K562 (cell line): ENCODE measurements around the gene TOMM70. TPM values are rescaled to one million over a fixed set of nuclear protein-coding genes. Genes with fewer than 3 reads are reported as not detected.

Experiments used
- ATAC-seq: fragments of 200-7000 bp; cut with Tn5 transposase; 3 replicates; pipeline ENCODE4 v1.9.1; 2020; ENCODE audit warnings: moderate library complexity
- BruUV-seq: library from RNA; stranded (reverse); fragments of 400-500 nt; replicated peaks from 2 replicates; lab custom pipeline; 2021; lab: Mats Ljungman, UMichigan
- CTCF ChIA-PET: fragments of 300-600 bp; formaldehyde crosslinking; extraction: SDS; loops from one replicate; lab custom pipeline; 2021; ENCODE audit warnings: low intra/inter-chr PET ratio; lab: Yijun Ruan, JAX
- POLR2A ChIA-PET: fragments of 300-600, 350-650 bp; sonication (Branson Sonifier 250); formaldehyde crosslinking; extraction: SDS; loops from one replicate; lab custom pipeline; 2021; ENCODE audit warnings: antibody characterized with exemption, inconsistent platforms; lab: Yijun Ruan, JAX
- DNase-seq, 4 experiments: peaks; one replicate each; pipeline versions ENCODE4 v3.0.0 to v3.0.0-alpha.2; 2011 to 2018; ENCODE audit warnings: low spot score in 3 of 4, mixed read lengths in 3 of 4; ENCODE audit errors: extremely low read depth in 1 of 4
- FAIRE-seq: peaks from 2 replicates; lab custom pipeline; 2011; peaks lifted over from hg19 to GRCh38; lab: Jason Lieb, UNC
- H2AFZ ChIP-seq: 2 replicates; pipeline ENCODE4 v1.6.0; 2011; ENCODE audit warnings: low read depth, low read length, control low read depth, inconsistent platforms
- H3K27ac ChIP-seq: fragments of 200-600 bp; 3 replicates; pipeline ENCODE4 v1.8.0; 2011; ENCODE audit warnings: low read depth, mild to moderate bottlenecking, control low read depth, inconsistent platforms, low read length, moderate library complexity, mixed read lengths; ENCODE audit errors: extremely low read depth
- H3K27me3 ChIP-seq, 2 experiments: fragments of 300-600 bp in 1 of 2; 2 replicates in 1 of 2; 3 replicates in 1 of 2; pipeline versions ENCODE4 v1.6.0 to v1.8.0; 2011; ENCODE audit warnings: inconsistent platforms in 2 of 2, low read length in 2 of 2, mild to moderate bottlenecking in 1 of 2, mixed read lengths in 1 of 2, moderate library complexity in 1 of 2; ENCODE audit not compliant: control insufficient read depth in 2 of 2, insufficient read depth in 2 of 2
- H3K36me3 ChIP-seq: fragments of 300-600 bp; 3 replicates; pipeline ENCODE4 v1.8.0; 2011; ENCODE audit warnings: mild to moderate bottlenecking, low read length, inconsistent platforms; ENCODE audit not compliant: control insufficient read depth, insufficient read depth
- H3K4me1 ChIP-seq, 2 experiments: fragments of 200-600 bp in 1 of 2; replicated peaks in 1 of 2; 2 replicates in 1 of 2; 3 replicates in 1 of 2; pipeline versions ENCODE4 v1.5.1 to v1.8.0; 2011; ENCODE audit warnings: inconsistent platforms in 2 of 2, low read length in 2 of 2, mild to moderate bottlenecking in 1 of 2, mixed read lengths in 1 of 2, moderate library complexity in 1 of 2; ENCODE audit not compliant: control insufficient read depth in 2 of 2, insufficient read depth in 2 of 2
- H3K4me2 ChIP-seq: 2 replicates; pipeline ENCODE4 v1.6.1; 2011; ENCODE audit warnings: low read length, control low read depth, inconsistent platforms, mixed read lengths; ENCODE audit not compliant: insufficient read depth
- H3K4me3 ChIP-seq: fragments of 200-600 bp; sonication (generic), shearing (Covaris generic); 2 replicates; pipeline ENCODE4 v1.5.1; 2016; ENCODE audit warnings: control low read depth, inconsistent platforms
- H3K79me2 ChIP-seq: fragments of 200-600 bp; 3 replicates; pipeline ENCODE4 v1.8.0; 2011; ENCODE audit warnings: low read length, inconsistent platforms; ENCODE audit not compliant: control insufficient read depth, insufficient read depth
- H3K9ac ChIP-seq, 2 experiments: 2 replicates each; pipeline versions ENCODE4 v1.6.0 to v1.6.1; 2011; ENCODE audit warnings: low read depth in 2 of 2, low read length in 2 of 2, control low read depth in 1 of 2, inconsistent platforms in 1 of 2, mild to moderate bottlenecking in 1 of 2, mixed read lengths in 1 of 2; ENCODE audit not compliant: insufficient read depth in 1 of 2
- H3K9me1 ChIP-seq: one replicate; pipeline ENCODE4 v1.6.0; 2011; ENCODE audit warnings: inconsistent platforms, mild to moderate bottlenecking, low read length, moderate library complexity; ENCODE audit not compliant: control insufficient read depth, insufficient read depth
- H3K9me3 ChIP-seq: replicated peaks from 2 replicates; pipeline ENCODE4 v1.5.1; 2011; ENCODE audit warnings: low read depth, low read length, inconsistent platforms; ENCODE audit not compliant: control insufficient read depth, insufficient read depth
- H4K20me1 ChIP-seq: replicated peaks from 2 replicates; pipeline ENCODE4 v1.6.1; 2011; ENCODE audit warnings: low read length, inconsistent platforms, mixed read lengths; ENCODE audit not compliant: control insufficient read depth, insufficient read depth
- BRCA1 ChIP-seq, 2 experiments: fragments of 450-650 bp in 1 of 2; sonication (generic) in 1 of 2; formaldehyde crosslinking in 1 of 2; IDR thresholded peaks; 2 replicates each; pipeline versions ENCODE4 v1.5.0 to v1.6.1; 2017 to 2020; ENCODE audit warnings: mild to moderate bottlenecking in 1 of 2, missing genetic modification reagents in 1 of 2
- CHD1 ChIP-seq: fragments of 200-600 bp; sonication (generic); IDR thresholded peaks from one replicate; pipeline ENCODE4 v1.6.1; 2012; ENCODE audit warnings: mild to moderate bottlenecking, moderate library complexity, low read length, inconsistent platforms
- FOXJ2 ChIP-seq: fragments of 200-800 bp; sonication (Bioruptor generic); IDR thresholded peaks from 2 replicates; pipeline ENCODE4 v1.6.1; 2016; ENCODE audit warnings: missing genetic modification characterization, missing compliant biosample characterization
- GABPB1 ChIP-seq: sonication (generic); formaldehyde crosslinking; IDR thresholded peaks from 2 replicates; pipeline ENCODE4 v1.8.0; 2022; ENCODE audit warnings: mild to moderate bottlenecking, missing genetic modification reagents
- KLF6 ChIP-seq: fragments of 250-450 bp; sonication (Bioruptor Pico); IDR thresholded peaks from 2 replicates; pipeline ENCODE4 v1.4.0; 2020; ENCODE audit warnings: mild to moderate bottlenecking, moderate library complexity, borderline replicate concordance
- MEF2A ChIP-seq: IDR thresholded peaks from 2 replicates; pipeline ENCODE4 v1.6.1; 2011; ENCODE audit warnings: low read depth, mild to moderate bottlenecking, low read length, moderate library complexity; ENCODE audit not compliant: control insufficient read depth
- NCOA6 ChIP-seq: fragments of 450-650 bp; IDR thresholded peaks from 2 replicates; pipeline ENCODE4 v1.6.1; 2017; ENCODE audit warnings: mild to moderate bottlenecking
- SETDB1 ChIP-seq: IDR thresholded peaks from one replicate; pipeline ENCODE4 v1.6.1; 2012; ENCODE audit warnings: low read length, control low read depth, inconsistent platforms
- SMARCB1 ChIP-seq: IDR thresholded peaks from 2 replicates; pipeline ENCODE4 v1.6.1; 2011; ENCODE audit warnings: improper control_type of control experiment, low read depth; ENCODE audit not compliant: insufficient read length
- ZNF217 ChIP-seq: sonication (generic); formaldehyde crosslinking; IDR thresholded peaks from 2 replicates; pipeline ENCODE4 v1.8.0; 2022; ENCODE audit warnings: mild to moderate bottlenecking, missing genetic modification reagents
- ZNF24 ChIP-seq: fragments of 450-650 bp; IDR thresholded peaks from 2 replicates; pipeline ENCODE4 v1.6.1; 2016
- ZNF696 ChIP-seq: fragments of 250-450 bp; sonication (Bioruptor Pico); conservative IDR thresholded peaks from 2 replicates; pipeline ENCODE4 v1.4.0; 2020; ENCODE audit warnings: mild to moderate bottlenecking, moderate library complexity
- ZSCAN32 ChIP-seq: fragments of 450-650 bp; formaldehyde crosslinking; IDR thresholded peaks from 2 replicates; pipeline ENCODE4 v1.4.0; 2020; ENCODE audit warnings: mild to moderate bottlenecking, moderate library complexity
- WGBS: fragments of 100-300 bp; shearing (Covaris generic); methylation state at CpG from one replicate; pipeline ENCODE4 v1.1.6; 2016; ENCODE audit warnings: low coverage, mixed read lengths; ENCODE audit not compliant: insufficient coverage; ENCODE audit errors: missing lambda C conversion rate; 5-methylcytosine and 5-hydroxymethylcytosine counted together
- in situ Hi-C: fragments of 300-500 bp; cut with MboI; formaldehyde crosslinking; loops from 4 replicates; pipeline ENCODE4 v1.15.0; 2018; ENCODE audit warnings: inconsistent platforms, mixed read lengths
- intact Hi-C: fragments of 100-400 bp; cut with micrococcal nuclease; formaldehyde crosslinking; loops from 2 replicates; pipeline ENCODE4 v1.14.2; 2022
- polyA plus RNA-seq, 8 experiments: library from polyadenylated mRNA; depleted of rRNA in 4 of 8; stranded (reverse) in 5 of 8; unstranded in 3 of 8; fragments of >200 nt; fragmentation: Nextera tagmentation in 2 of 8; fragmentation: Illumina TruSeq in 1 of 8; extraction: Ambion mirVana in 2 of 8; extraction: Trizol in 1 of 8; gene quantifications; 2 replicates each; pipeline versions ENCODE4 v1.2.1 to v1.2.3, GENCODE V29; 2011 to 2014; ENCODE audit warnings: inconsistent platforms in 1 of 8, missing spikeins in 1 of 8
- total RNA-seq, 7 experiments: library from RNA; depleted of rRNA in 6 of 7; stranded (reverse); fragments of >200 nt in 6 of 7; fragmentation: Illumina TruSeq in 2 of 7; extraction: Trizol in 2 of 7; gene quantifications; 2 replicates each; pipeline versions ENCODE4 v1.2.1 to v1.2.3, GENCODE V29; 2011 to 2021; ENCODE audit warnings: low replicate concordance in 1 of 7
- TF ChIP-seq, protein P1 (sequence below): fragments of 250-450 bp; sonication (Bioruptor Pico); IDR thresholded peaks from 2 replicates; pipeline ENCODE4 v1.4.0; 2020; ENCODE audit warnings: mild to moderate bottlenecking, moderate library complexity
- TF ChIP-seq, protein P2 (sequence below), 3 experiments: IDR thresholded peaks in 2 of 3; conservative IDR thresholded peaks in 1 of 3; 2 replicates each; pipeline ENCODE4 v1.5.1; 2011 to 2012; ENCODE audit warnings: low read length in 3 of 3, mild to moderate bottlenecking in 3 of 3, control low read depth in 2 of 3, improper control_type of control experiment in 1 of 3, inconsistent platforms in 1 of 3, low read depth in 1 of 3, mixed read lengths in 1 of 3, moderate library complexity in 1 of 3; ENCODE audit not compliant: insufficient read depth in 2 of 3
- TF ChIP-seq, protein P3 (sequence below): fragments of 200-800 bp; sonication (Bioruptor generic); IDR thresholded peaks from 2 replicates; pipeline ENCODE4 v1.6.1; 2017; ENCODE audit warnings: missing genetic modification characterization, missing compliant biosample characterization
- TF ChIP-seq, protein P4 (sequence below): fragments of 200-800 bp; sonication (Bioruptor generic); IDR thresholded peaks from 2 replicates; pipeline ENCODE4 v1.6.1; 2017; ENCODE audit warnings: missing genetic modification characterization, missing compliant biosample characterization

Gene TOMM70
- total and polyA plus RNA-seq, 9 of the 15 experiments (the other 6 are each of a cell fraction or from before 2014, with no cell fraction given) = 17.5 to 75.6 (median 54.9) TPM

DNA sequence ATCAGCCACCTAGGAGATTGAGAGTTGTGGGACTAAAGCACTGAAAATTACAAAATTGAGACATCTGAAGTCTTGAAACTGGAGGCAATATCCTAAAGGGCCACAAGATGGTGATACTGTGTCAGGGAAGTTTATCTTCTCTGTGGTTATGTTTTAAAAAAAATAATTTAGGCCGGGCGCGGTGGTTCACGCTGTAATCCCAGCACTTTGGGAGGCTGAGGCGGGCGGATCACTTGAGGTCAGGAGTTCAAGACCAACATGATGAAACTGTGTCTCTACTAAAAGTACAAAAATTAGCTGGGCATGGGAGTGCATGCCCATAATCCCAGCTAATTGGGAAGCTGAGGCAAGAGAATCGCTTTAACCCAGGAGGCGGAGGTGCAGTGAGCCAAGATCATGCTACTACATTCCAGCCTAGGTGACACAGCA is 84.2 kb downstream of the TOMM70 start:
- Histone ChIP-seq H3K9me3 (no peaks in the 10 kb centered on the region), H3K4me2 (no peak overlapping the region), H3K27ac (no peak overlapping the region), H2AFZ (no peak overlapping the region), H3K4me1 (no peaks in the 10 kb centered on the region; a peak in 1 of 5 replicates), H4K20me1 (no peaks in the 10 kb centered on the region), H3K4me3 (no peak overlapping the region), H3K9ac (no peak overlapping the region), H3K9me1 (no peaks in the 10 kb centered on the region), H3K79me2 (no peaks in the 10 kb centered on the region; the same call in 2 of the 3 replicates), H3K27me3 (no peaks in the 10 kb centered on the region), H3K36me3 (peaks cover 38% of the 10 kb centered on the region)
- ATAC-seq = peak; percentile 92
- in situ Hi-C loops (loop anchor here (10.0 kb wide), 1 partner anchor 278 kb away; no protein-coding TSS in a partner anchor), intact Hi-C loops (loop anchor here (1.0 to 5.0 kb wide), 3 partner anchors 66 to 274 kb away; no protein-coding TSS in a partner anchor)
- FAIRE-seq = peak; percentile 57
- CTCF ChIA-PET = interaction anchor here (1.3 to 1.6 kb wide), 2 partner anchors 274 to 480 kb away, joined by 3 to 12 read pairs; no protein-coding TSS in a partner anchor
- POLR2A ChIA-PET = interaction anchor here (1.0 kb wide), 1 partner anchor 16 kb away, joined by 3 read pairs; no protein-coding TSS in a partner anchor
- WGBS = 34% methylated on average over 8 of the region's 8 CpGs
- no TSS peak for BruUV-seq
- peak; percentile 13 to 68 (median 22) for DNase-seq
- TF ChIP-seq, protein P1, sequence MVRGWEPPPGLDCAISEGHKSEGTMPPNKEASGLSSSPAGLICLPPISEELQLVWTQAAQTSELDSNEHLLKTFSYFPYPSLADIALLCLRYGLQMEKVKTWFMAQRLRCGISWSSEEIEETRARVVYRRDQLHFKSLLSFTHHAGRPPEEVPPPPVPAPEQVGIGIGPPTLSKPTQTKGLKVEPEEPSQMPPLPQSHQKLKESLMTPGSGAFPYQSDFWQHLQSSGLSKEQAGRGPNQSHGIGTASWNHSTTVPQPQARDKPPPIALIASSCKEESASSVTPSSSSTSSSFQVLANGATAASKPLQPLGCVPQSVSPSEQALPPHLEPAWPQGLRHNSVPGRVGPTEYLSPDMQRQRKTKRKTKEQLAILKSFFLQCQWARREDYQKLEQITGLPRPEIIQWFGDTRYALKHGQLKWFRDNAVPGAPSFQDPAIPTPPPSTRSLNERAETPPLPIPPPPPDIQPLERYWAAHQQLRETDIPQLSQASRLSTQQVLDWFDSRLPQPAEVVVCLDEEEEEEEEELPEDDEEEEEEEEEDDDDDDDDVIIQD (CRISPR knock-in tag) = no peak
- no peak for TF ChIP-seq BRCA1 (IDR thresholded peaks at IDR 0.05)
- TF ChIP-seq BRCA1 (CRISPR knock-in tag; IDR thresholded peaks at IDR 0.05) = no peak
- TF ChIP-seq NCOA6 = no peak
- no peak for TF ChIP-seq GABPB1
- TF ChIP-seq MEF2A = no peak
- no peak for TF ChIP-seq FOXJ2 (tag)
- TF ChIP-seq ZNF217 (CRISPR knock-in tag) = no peak
- TF ChIP-seq, protein P2, sequence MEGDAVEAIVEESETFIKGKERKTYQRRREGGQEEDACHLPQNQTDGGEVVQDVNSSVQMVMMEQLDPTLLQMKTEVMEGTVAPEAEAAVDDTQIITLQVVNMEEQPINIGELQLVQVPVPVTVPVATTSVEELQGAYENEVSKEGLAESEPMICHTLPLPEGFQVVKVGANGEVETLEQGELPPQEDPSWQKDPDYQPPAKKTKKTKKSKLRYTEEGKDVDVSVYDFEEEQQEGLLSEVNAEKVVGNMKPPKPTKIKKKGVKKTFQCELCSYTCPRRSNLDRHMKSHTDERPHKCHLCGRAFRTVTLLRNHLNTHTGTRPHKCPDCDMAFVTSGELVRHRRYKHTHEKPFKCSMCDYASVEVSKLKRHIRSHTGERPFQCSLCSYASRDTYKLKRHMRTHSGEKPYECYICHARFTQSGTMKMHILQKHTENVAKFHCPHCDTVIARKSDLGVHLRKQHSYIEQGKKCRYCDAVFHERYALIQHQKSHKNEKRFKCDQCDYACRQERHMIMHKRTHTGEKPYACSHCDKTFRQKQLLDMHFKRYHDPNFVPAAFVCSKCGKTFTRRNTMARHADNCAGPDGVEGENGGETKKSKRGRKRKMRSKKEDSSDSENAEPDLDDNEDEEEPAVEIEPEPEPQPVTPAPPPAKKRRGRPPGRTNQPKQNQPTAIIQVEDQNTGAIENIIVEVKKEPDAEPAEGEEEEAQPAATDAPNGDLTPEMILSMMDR (IDR thresholded peaks at IDR 0.05 in 2 of 3, conservative IDR thresholded peaks at IDR 0.05 in 1 of 3; ENCODE audit: insufficient read depth in 2 of 3, low read depth in 1 of 3, low read length in 3 of 3) = peak; percentile 32 to 64 (median 60); a peak in 5 of 6 replicates
- no peak for TF ChIP-seq SMARCB1
- TF ChIP-seq, protein P3, sequence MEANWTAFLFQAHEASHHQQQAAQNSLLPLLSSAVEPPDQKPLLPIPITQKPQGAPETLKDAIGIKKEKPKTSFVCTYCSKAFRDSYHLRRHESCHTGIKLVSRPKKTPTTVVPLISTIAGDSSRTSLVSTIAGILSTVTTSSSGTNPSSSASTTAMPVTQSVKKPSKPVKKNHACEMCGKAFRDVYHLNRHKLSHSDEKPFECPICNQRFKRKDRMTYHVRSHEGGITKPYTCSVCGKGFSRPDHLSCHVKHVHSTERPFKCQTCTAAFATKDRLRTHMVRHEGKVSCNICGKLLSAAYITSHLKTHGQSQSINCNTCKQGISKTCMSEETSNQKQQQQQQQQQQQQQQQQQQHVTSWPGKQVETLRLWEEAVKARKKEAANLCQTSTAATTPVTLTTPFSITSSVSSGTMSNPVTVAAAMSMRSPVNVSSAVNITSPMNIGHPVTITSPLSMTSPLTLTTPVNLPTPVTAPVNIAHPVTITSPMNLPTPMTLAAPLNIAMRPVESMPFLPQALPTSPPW (CRISPR knock-in tag) = no peak
- TF ChIP-seq CHD1 = no peak
- no peak for TF ChIP-seq ZSCAN32 (CRISPR knock-in tag)
- no peak for TF ChIP-seq ZNF696
- no peak for TF ChIP-seq SETDB1
- TF ChIP-seq ZNF24 = no peak
- TF ChIP-seq, protein P4, sequence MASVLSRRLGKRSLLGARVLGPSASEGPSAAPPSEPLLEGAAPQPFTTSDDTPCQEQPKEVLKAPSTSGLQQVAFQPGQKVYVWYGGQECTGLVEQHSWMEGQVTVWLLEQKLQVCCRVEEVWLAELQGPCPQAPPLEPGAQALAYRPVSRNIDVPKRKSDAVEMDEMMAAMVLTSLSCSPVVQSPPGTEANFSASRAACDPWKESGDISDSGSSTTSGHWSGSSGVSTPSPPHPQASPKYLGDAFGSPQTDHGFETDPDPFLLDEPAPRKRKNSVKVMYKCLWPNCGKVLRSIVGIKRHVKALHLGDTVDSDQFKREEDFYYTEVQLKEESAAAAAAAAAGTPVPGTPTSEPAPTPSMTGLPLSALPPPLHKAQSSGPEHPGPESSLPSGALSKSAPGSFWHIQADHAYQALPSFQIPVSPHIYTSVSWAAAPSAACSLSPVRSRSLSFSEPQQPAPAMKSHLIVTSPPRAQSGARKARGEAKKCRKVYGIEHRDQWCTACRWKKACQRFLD (CRISPR knock-in tag) = no peak
- TF ChIP-seq KLF6 (CRISPR knock-in tag) = no peak
